ENCODE data around the gene RANGAP1.
A peak's percentile ranks its signal among the peaks of the same experiment; 100 is the strongest.

The RANGAP1 gene, protein sequence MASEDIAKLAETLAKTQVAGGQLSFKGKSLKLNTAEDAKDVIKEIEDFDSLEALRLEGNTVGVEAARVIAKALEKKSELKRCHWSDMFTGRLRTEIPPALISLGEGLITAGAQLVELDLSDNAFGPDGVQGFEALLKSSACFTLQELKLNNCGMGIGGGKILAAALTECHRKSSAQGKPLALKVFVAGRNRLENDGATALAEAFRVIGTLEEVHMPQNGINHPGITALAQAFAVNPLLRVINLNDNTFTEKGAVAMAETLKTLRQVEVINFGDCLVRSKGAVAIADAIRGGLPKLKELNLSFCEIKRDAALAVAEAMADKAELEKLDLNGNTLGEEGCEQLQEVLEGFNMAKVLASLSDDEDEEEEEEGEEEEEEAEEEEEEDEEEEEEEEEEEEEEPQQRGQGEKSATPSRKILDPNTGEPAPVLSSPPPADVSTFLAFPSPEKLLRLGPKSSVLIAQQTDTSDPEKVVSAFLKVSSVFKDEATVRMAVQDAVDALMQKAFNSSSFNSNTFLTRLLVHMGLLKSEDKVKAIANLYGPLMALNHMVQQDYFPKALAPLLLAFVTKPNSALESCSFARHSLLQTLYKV

DNA sequence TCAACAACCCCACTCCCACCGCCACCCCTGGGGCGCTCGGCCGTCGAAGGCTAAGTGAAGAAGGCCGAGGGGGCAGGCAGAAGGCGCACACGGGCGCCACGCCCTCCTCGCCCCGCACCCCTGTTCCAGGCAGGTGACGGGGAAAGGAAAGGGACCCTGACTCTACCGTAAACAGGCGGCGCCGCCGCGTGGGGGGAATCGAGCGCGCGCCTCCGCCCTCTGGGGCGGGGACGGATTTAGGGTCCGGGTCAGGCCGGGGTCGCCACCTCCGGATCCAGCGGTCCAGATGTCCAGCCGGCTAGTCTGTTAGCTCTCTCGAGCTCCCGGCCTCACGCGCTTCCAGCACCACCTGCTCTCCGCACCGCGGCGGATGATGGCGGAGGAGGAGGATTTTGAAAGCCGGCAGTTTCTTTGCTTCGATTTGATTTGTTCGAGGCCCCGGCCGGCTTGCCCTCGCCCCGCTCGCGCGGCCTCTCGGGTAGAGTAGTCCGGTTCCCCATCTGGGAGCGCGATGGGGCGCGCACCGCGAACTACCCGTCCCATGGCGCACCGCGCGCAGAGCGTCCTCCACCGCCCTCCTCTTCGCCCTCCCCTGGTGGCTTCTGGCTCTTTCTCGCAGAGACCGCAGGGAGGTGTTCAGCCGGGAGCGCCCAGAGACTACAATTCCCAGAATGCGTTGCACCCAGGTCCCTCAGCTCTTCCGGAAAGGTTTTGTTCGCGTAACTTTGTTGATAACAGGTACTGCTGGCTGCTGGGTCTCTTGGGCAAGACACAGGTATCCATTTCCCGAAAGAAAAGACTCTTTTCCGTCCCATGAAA, at the start of gene RANGAP1:
Gene RANGAP1, minus strand, starts transcription at position 368 of the 819 bp plus-strand sequence. CDS start 5,143 bp downstream, outside the sequence.
- DNase-seq = peak; percentile 91 to 96

- DNase-seq = no peak
These were observed 49.1 kb upstream of the RANGAP1 start for GRCh38 chr22:41334951-41335635.

- DNase-seq = peak; percentile 35 to 63
These were observed 48.2 kb upstream of the RANGAP1 start for GRCh38 chr22:41334215-41334614.

DNA sequence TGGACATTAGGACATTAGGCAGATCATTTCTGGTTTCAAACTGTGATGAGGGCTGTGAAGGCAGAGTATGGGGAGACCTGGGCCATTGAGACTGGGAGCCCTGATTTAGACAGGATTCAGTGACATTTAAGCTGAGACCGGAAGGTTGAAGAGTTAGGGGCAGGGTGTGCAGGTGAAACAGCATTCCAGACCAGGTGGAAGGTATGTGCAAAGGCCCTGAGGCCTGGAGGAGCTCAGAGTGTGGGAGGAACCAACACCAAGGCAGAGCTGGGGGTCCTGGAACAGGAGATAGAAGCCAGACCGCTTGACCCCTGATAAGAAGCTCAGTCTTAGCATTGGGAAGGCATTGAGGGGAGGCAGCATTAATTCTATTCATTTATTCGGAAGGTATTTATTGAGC, 47.8 kb upstream of the RANGAP1 start:
- DNase-seq = no peak

DNA sequence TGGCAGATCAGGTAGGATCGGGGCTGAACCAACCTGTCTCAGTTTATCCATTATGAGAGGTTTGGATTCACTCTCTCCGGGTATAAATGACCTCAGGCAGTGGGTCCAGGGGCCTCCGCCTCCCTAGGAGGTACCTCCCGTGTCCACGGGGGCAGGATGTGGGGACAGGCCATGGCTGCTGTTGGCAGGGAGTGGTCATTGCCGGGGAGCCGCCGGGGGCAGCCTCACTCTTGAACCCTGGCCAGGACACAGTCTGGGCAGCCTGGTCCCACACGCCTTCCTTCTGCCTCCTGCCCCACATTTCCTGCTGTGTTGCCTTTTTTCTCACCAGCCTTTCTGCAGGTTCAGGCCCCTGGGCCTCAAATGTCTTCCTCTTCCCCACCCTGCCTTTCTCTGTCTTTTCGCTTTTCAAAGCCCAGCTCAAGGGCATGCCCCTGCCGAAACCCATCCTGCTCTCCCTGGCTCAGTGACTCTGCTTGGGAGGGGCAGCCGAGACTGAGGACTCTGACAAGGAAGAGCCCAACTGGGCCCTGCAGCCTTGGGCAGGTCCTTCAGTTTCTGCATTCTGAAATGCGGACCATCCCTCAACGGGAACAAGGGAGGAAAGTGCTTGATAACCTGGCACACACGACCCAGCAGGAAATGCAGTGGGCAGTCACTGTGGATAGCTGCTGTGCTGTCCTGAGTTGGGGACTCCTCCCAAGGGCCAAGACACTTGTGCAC, 46.4 kb upstream of the RANGAP1 start:
- no peak for DNase-seq

DNA sequence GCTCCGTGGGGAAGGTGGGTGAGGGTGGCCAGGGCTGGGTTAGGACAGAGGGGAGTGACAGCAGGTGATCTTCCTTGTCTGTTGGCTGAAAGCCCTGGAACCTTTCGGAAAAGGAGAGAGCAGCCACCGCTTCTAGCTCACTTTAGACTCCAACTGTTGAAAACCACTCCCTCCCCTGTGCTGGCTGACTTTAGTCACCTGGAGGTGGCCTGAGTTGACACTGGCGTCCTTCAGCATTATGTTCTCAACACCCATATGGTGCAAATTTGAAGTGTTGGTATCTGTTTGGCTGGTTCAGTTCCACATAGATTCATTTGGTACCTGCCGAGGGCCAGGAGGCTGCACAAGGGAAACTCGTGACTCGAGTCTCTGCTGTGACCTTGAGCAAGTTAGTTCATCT, 44.2 kb upstream of the RANGAP1 start:
- DNase-seq = no peak

DNA sequence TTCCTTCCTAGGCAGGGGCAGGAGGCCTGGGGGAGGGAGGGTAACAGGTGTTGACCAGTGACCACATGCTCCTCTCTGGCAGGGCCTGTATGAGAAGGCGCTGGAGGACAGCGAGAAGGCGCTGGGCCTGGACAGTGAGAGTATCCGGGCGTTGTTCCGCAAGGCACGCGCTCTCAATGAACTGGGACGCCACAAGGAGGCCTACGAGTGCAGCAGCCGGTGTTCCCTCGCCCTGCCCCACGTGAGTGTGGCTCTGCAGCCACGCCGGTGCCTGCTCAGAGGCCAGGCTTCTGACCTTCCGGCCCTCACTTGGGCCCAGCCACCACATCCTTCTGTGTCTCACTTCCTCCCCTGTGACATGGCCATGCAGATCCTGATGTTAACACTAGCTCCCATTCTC, 41.1 kb upstream of the RANGAP1 start:
- DNase-seq = peak in 1 of 2 experiments; percentile 46

GRCh38 chr22:41324821-41325528, 39.0 kb upstream of the RANGAP1 start:
- no peak for DNase-seq

DNA sequence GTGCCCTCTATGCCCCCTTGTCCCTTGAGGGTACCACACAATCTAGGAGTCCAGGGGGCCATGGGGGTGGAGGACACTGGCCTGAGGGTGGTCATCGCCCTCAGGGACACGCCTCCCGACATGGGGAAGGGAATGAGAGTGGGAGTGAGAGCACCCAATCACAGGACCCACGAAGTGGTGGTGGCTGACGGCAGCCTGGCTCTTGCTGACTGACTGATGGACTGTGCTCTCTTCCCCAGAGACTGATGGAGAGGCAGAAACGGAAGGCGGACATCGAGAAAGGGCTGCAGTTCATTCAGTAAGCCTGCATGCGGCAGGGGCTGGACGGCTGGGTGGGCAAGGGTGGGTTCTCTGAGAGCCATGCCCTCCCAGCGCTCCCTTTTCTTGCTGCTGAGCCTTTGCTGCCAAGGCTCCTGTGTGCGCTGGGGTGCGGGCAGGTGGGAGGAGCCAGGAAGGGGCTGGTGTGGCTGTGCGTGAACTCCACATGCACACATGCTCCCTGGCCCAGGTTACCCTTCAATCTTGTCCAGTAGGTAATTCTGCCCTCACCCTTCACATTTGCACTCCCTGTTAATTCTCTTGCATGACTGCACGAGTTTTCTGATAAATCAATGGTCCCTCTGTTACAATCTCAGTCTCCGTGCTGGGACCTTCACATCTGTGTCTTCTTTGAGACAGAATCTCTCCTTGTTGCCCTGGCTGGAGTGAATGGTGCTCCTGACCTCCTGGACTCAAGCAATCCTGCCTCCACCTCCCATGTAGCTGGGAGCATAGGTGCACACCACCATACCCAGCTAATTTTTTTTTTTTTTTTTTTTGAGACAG, 34.6 kb upstream of the RANGAP1 start:
- DNase-seq = no peak

DNA sequence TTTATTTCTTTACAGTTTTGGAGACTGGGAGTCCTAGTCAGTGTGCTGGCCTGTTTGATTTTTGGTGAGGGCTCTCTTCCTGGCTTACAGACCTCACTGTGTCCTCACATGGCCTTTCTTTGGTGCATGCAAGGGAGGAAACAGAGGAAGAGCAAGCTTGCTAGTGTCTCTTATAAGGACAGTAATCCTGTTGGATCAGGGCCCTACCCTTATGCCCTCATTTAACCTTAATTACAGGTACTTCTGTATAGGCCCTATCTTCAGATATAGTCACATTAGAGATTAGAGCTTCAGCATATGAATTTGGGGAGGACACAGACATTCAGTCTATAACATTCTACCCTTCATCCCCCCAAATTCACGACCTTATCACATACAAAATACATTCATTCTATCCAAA, 29.6 kb upstream of the RANGAP1 start:
- no peak for DNase-seq

GRCh38 chr22:41314821-41315220, 28.8 kb upstream of the RANGAP1 start:
- no peak for DNase-seq

DNA sequence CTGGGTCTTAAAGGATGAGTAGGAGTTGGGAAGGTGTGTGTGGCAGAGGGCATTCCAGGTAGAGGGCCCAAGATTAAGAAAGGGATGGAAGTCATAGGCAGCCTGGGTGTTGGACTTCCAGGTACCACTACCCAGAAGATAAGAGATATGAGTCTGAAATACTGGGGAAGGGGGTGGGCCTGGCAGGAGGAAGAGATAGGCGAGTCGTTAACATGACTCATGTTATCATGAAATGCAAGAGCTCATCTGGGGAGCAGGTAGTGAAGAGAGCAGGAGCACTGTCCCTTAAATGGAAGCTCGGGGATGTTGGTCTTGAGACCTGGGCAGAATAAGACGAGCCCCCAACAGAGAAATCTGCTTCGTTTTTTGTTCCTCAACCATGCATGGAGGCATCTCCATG, 25.5 kb upstream of the RANGAP1 start:
- no peak for DNase-seq

GRCh38 chr22:41310336-41310735, 24.3 kb upstream of the RANGAP1 start:
- no peak for DNase-seq

- DNase-seq = no peak
These were observed 22.6 kb upstream of the RANGAP1 start for GRCh38 chr22:41308544-41308947.

- DNase-seq = no peak
These were observed 22.1 kb upstream of the RANGAP1 start for GRCh38 chr22:41308054-41308453.

- DNase-seq = no peak
These were observed 19.7 kb upstream of the RANGAP1 start for GRCh38 chr22:41305646-41306045.

DNA sequence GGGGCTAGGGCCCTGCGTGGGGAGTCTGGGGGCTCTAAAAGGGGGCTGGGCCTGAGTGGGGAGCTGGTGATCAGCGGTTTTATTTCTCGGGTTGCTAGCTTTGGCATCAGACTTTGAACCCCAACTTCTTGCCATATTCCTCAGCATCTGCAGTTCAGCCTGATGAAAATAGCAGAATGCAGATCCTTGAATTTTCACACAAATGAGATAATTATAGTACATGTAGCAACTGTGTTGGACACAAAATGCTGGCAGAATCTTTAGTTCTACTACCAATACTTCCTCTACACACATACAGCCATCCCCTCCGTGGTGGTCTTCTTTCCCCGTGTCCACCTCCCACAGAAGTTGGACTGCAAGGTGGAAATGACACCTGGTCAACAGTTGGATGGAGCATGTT, 16.8 kb upstream of the RANGAP1 start:
- DNase-seq = no peak

GRCh38 chr22:41302021-41302767, 16.2 kb upstream of the RANGAP1 start:
- no peak for DNase-seq

GRCh38 chr22:41301085-41302020, 15.4 kb upstream of the RANGAP1 start, which contains the start of gene ZC3H7B:
Gene ZC3H7B (plus strand): TSS chr22:41301525. CDS start chr22:41320661, 19,136 bp downstream.
- DNase-seq = peak in 1 of 2 experiments; percentile 32
